Activated CD4-positive, alpha-beta T cell treated with anti-CD3 and anti-CD28 coated beads, Interleukin-2, amount 50 U/mL, for 16 hours (primary cell): ENCODE measurements around the gene AMOTL2.

ENCODE experiments used
- DNase-seq: peaks from one replicate; pipeline ENCODE4 v3.0.0-alpha.2; 2020

The AMOTL2 gene

GRCh38 chr3:134378384-134378783 lies 4.1 kb upstream of the AMOTL2 start:
- peak; percentile 26 for DNase-seq

GRCh38 chr3:134377896-134378295 lies 3.6 kb upstream of the AMOTL2 start:
- no peak for DNase-seq

GRCh38 chr3:134376786-134377426 lies 2.7 kb upstream of the AMOTL2 start:
- no peak for DNase-seq

GRCh38 chr3:134376385-134376765 lies 2.1 kb upstream of the AMOTL2 start:
- no peak for DNase-seq

GRCh38 chr3:134375582-134376384 lies 1.5 kb upstream of the AMOTL2 start:
- DNase-seq = no peak

GRCh38 chr3:134374791-134375581 lies 739 bp upstream of the AMOTL2 start:
- DNase-seq = no peak

- no peak for DNase-seq
Observed at GRCh38 chr3:134373271-134374104, 759 bp downstream of the AMOTL2 start.

GRCh38 chr3:134372396-134373270 lies 1.6 kb downstream of the AMOTL2 start:
- no peak for DNase-seq

GRCh38 chr3:134371542-134372324 lies 2.5 kb downstream of the AMOTL2 start:
- no peak for DNase-seq

- DNase-seq = no peak
Observed at GRCh38 chr3:134370611-134371531, 3.4 kb downstream of the AMOTL2 start.

GRCh38 chr3:134369861-134370596 lies 4.2 kb downstream of the AMOTL2 start:
- DNase-seq = no peak

GRCh38 chr3:134369231-134369741 lies 5.0 kb downstream of the AMOTL2 start:
- DNase-seq = no peak

- no peak for DNase-seq
Observed at GRCh38 chr3:134368751-134369105, 5.5 kb downstream of the AMOTL2 start.

- no peak for DNase-seq
Observed at GRCh38 chr3:134367869-134368750, 6.1 kb downstream of the AMOTL2 start.

GRCh38 chr3:134366928-134367811 lies 7.1 kb downstream of the AMOTL2 start:
- DNase-seq = no peak

GRCh38 chr3:134366221-134366927 lies 7.9 kb downstream of the AMOTL2 start:
- no peak for DNase-seq
